ENCODE results near the gene SYNDIG1L.

Gene SYNDIG1L

GRCh38 chr14:74462993-74463392 lies 37.0 kb upstream of the SYNDIG1L start:
- H3K27ac ChIP-seq, result no peak overlapping the region
- no peaks in the 10 kb centered on the region for H3K4me1 ChIP-seq
- no peak overlapping the region for H2AFZ ChIP-seq
- H3K79me2 ChIP-seq, result no peaks in the 10 kb centered on the region
- no peak overlapping the region for H3K4me3 ChIP-seq (ENCODE audit: low read depth, low read length)
- H3K27me3 ChIP-seq (ENCODE audit: control insufficient read depth, insufficient read depth, low read length), result no peaks in the 10 kb centered on the region
- TF ChIP-seq CTCF (IDR thresholded peaks at IDR 0.05), result no peak
- H3K4me2 ChIP-seq (ENCODE audit: low read length), result no peak overlapping the region
- H3K36me3 ChIP-seq (ENCODE audit: control insufficient read depth, insufficient read depth, low read length), result no peaks in the 10 kb centered on the region
- no peaks in the 10 kb centered on the region for H3K9me3 ChIP-seq (ENCODE audit: control insufficient read depth, low read length)
- H3K9ac ChIP-seq, result no peak overlapping the region

- TF ChIP-seq CTCF (IDR thresholded peaks at IDR 0.05), result no peak
- Histone ChIP-seq H3K36me3 (ENCODE audit: control insufficient read depth, insufficient read depth, low read length) (no peaks in the 10 kb centered on the region), H3K4me3 (ENCODE audit: low read depth, low read length) (no peak overlapping the region), H3K4me1 (no peaks in the 10 kb centered on the region), H3K27ac (no peak overlapping the region), H3K9ac (no peak overlapping the region), H3K79me2 (no peaks in the 10 kb centered on the region), H3K9me3 (ENCODE audit: control insufficient read depth, low read length) (no peaks in the 10 kb centered on the region), H2AFZ (no peak overlapping the region), H3K4me2 (ENCODE audit: low read length) (no peak overlapping the region), H3K27me3 (ENCODE audit: control insufficient read depth, insufficient read depth, low read length) (no peaks in the 10 kb centered on the region)
Measured at GRCh38 chr14:74459976-74460375, 34.0 kb upstream of the SYNDIG1L start.

GRCh38 chr14:74459289-74459946 lies 33.4 kb upstream of the SYNDIG1L start:
- no peaks in the 10 kb centered on the region for H3K36me3 ChIP-seq (ENCODE audit: control insufficient read depth, insufficient read depth, low read length)
- no peaks in the 10 kb centered on the region for H3K27me3 ChIP-seq (ENCODE audit: control insufficient read depth, insufficient read depth, low read length)
- no peak overlapping the region for H2AFZ ChIP-seq
- no peak overlapping the region for H3K4me2 ChIP-seq (ENCODE audit: low read length)
- no peaks in the 10 kb centered on the region for H3K79me2 ChIP-seq
- no peak overlapping the region for H3K27ac ChIP-seq
- H3K4me3 ChIP-seq (ENCODE audit: low read depth, low read length), result no peak overlapping the region
- no peaks in the 10 kb centered on the region for H3K4me1 ChIP-seq
- H3K9me3 ChIP-seq (ENCODE audit: control insufficient read depth, low read length), result no peaks in the 10 kb centered on the region
- TF ChIP-seq CTCF (IDR thresholded peaks at IDR 0.05), result peak; percentile 27
- no peak overlapping the region for H3K9ac ChIP-seq

GRCh38 chr14:74457565-74457895 lies 31.5 kb upstream of the SYNDIG1L start:
- Histone ChIP-seq H3K27me3 (ENCODE audit: control insufficient read depth, insufficient read depth, low read length) (no peaks in the 10 kb centered on the region), H3K79me2 (no peaks in the 10 kb centered on the region), H3K4me1 (no peaks in the 10 kb centered on the region), H3K9me3 (ENCODE audit: control insufficient read depth, low read length) (no peaks in the 10 kb centered on the region), H3K27ac (no peak overlapping the region), H2AFZ (no peak overlapping the region), H3K4me3 (ENCODE audit: low read depth, low read length) (no peak overlapping the region), H3K9ac (no peak overlapping the region), H3K4me2 (ENCODE audit: low read length) (no peak overlapping the region), H3K36me3 (ENCODE audit: control insufficient read depth, insufficient read depth, low read length) (no peaks in the 10 kb centered on the region)
- TF ChIP-seq CTCF (IDR thresholded peaks at IDR 0.05), result no peak

Measured in parathyroid adenoma (tissue), 2 donors.